ENCODE measurements around the gene TIMMDC1. TPM values are rescaled to one million over a fixed set of nuclear protein-coding genes. Genes with fewer than 3 reads are reported as not detected.

TIMMDC1 gene
- total and polyA plus RNA-seq, 2 of the 13 experiments (the other 11 are each of a cell fraction or from before 2014, with no cell fraction given): 50.0 to 77.8 TPM

Other genes with a start within 250 kb of the TIMMDC1 start
- not detected in 2 replicates for gene ARHGAP31, start 204.2 kb upstream of the TIMMDC1 start, total RNA-seq (2016; rRNA removed; fragmentation: Illumina TruSeq; extraction: Trizol)
- gene ARHGAP31, start 204.2 kb upstream of the TIMMDC1 start, polyA plus RNA-seq (2011; rRNA removed): not detected in 2 replicates
- 32.9 and 55.8 TPM in 2 replicates for gene TMEM39A, start 34.9 kb upstream of the TIMMDC1 start, total RNA-seq (2016; rRNA removed; fragmentation: Illumina TruSeq; extraction: Trizol)
- 56.8 and 64.9 TPM in 2 replicates for gene TMEM39A, start 34.9 kb upstream of the TIMMDC1 start, polyA plus RNA-seq (2011; rRNA removed)
- gene POGLUT1, start 29.6 kb upstream of the TIMMDC1 start, total RNA-seq (2016; rRNA removed; fragmentation: Illumina TruSeq; extraction: Trizol): 14.2 and 22.9 TPM in 2 replicates
- 12.9 and 15.3 TPM in 2 replicates for gene POGLUT1, start 29.6 kb upstream of the TIMMDC1 start, polyA plus RNA-seq (2011; rRNA removed)
- gene CD80, start 61.1 kb downstream of the TIMMDC1 start, total RNA-seq (2016; rRNA removed; fragmentation: Illumina TruSeq; extraction: Trizol): not detected in 2 replicates
- gene CD80, start 61.1 kb downstream of the TIMMDC1 start, polyA plus RNA-seq (2011; rRNA removed): not detected in 2 replicates
- gene ADPRH, start 80.9 kb downstream of the TIMMDC1 start, total RNA-seq (2016; rRNA removed; fragmentation: Illumina TruSeq; extraction: Trizol): 0.15 TPM in 1 of 2 replicates, not detected in the other
- 0.01 and 0.07 TPM in 2 replicates for gene ADPRH, start 80.9 kb downstream of the TIMMDC1 start, polyA plus RNA-seq (2011; rRNA removed)
- gene PLA1A, start 99.3 kb downstream of the TIMMDC1 start, total RNA-seq (2016; rRNA removed; fragmentation: Illumina TruSeq; extraction: Trizol): 0.11 TPM in 1 of 2 replicates, not detected in the other
- 0.16 and 0.18 TPM in 2 replicates for gene PLA1A, start 99.3 kb downstream of the TIMMDC1 start, polyA plus RNA-seq (2011; rRNA removed)
- gene POPDC2, start 162.0 kb downstream of the TIMMDC1 start, total RNA-seq (2016; rRNA removed; fragmentation: Illumina TruSeq; extraction: Trizol): 0.18 TPM in 1 of 2 replicates, not detected in the other
- 0.55 and 0.58 TPM in 2 replicates for gene POPDC2, start 162.0 kb downstream of the TIMMDC1 start, polyA plus RNA-seq (2011; rRNA removed)
- gene COX17, start 178.9 kb downstream of the TIMMDC1 start, total RNA-seq (2016; rRNA removed; fragmentation: Illumina TruSeq; extraction: Trizol): 51.0 and 66.2 TPM in 2 replicates
- 34.3 and 41.4 TPM in 2 replicates for gene COX17, start 178.9 kb downstream of the TIMMDC1 start, polyA plus RNA-seq (2011; rRNA removed)
- gene CFAP91, start 204.5 kb downstream of the TIMMDC1 start, total RNA-seq (2016; rRNA removed; fragmentation: Illumina TruSeq; extraction: Trizol): not detected in 2 replicates
- not detected in 2 replicates for gene CFAP91, start 204.5 kb downstream of the TIMMDC1 start, polyA plus RNA-seq (2011; rRNA removed)

Measured in HepG2 (cell line).